ENCODE results near the gene ZGRF1. TPM values are rescaled to one million over a fixed set of nuclear protein-coding genes. Genes with fewer than 3 reads are reported as not detected.

ZGRF1 gene
- total RNA-seq, 1 experiment from 2014 or later, result 21.4 TPM

GRCh38 chr4:112520598-112521122 lies 116.0 kb downstream of the ZGRF1 start:
- peaks cover 0 to 18% of the 10 kb centered on the region in 2 experiments; a peak in 2 of 4 replicates for H3K4me1 ChIP-seq (ENCODE audit: control insufficient read depth in 1 of 2, insufficient read depth in 2 of 2, low read length in 2 of 2)
- H3K9ac ChIP-seq (ENCODE audit: low read length), result no peak overlapping the region
- no peak overlapping the region for H3K4me3 ChIP-seq (replicated peaks in 1 of 2; ENCODE audit: low read depth in 1 of 2, low read length in 2 of 2)
- BruUV-seq (replicated peaks), result no TSS peak
- DNase-seq (ENCODE audit: low read depth, low spot score), result no peak
- no peaks in the 10 kb centered on the region for H3K9me2 ChIP-seq (ENCODE audit: insufficient read depth)
- no peaks in the 10 kb centered on the region for H3K79me2 ChIP-seq (ENCODE audit: insufficient read depth, low read length)
- no peaks in the 10 kb centered on the region for H4K20me1 ChIP-seq (ENCODE audit: insufficient read depth)
- no peak overlapping the region for H3K27ac ChIP-seq (ENCODE audit: low read depth, low read length)
- RAD21 ChIA-PET (ENCODE audit: low non-redundant PET in 1 of 2, low total read pairs in 2 of 2, uncharacterized antibody in 2 of 2, unreplicated experiment in 2 of 2), result no interaction called here
- no peak for ATAC-seq
- CTCF ChIA-PET, result no interaction called here
- no peak overlapping the region for H2AFZ ChIP-seq (ENCODE audit: low read depth, low read length, poor library complexity, severe bottlenecking)
- no peak for TF ChIP-seq ELF1 (IDR thresholded peaks at IDR 0.05; ENCODE audit: borderline replicate concordance, low read depth)
- TF ChIP-seq EZH2 (IDR thresholded peaks at IDR 0.05), result no peak
- TF ChIP-seq SP1 (IDR thresholded peaks at IDR 0.05; ENCODE audit: low read depth), result no peak
- no peak for TF ChIP-seq SRF (IDR thresholded peaks at IDR 0.05; ENCODE audit: low read depth)
- TF ChIP-seq FOSL1 (IDR thresholded peaks at IDR 0.05; ENCODE audit: low read depth), result no peak
- TF ChIP-seq MAX (IDR thresholded peaks at IDR 0.05), result no peak
- no peak for TF ChIP-seq SIN3A (IDR thresholded peaks at IDR 0.05; ENCODE audit: low read depth)
- TF ChIP-seq ZBTB33 (IDR thresholded peaks at IDR 0.05; ENCODE audit: extremely low read depth, insufficient replicate concordance, low read length), result no peak
- no peak for TF ChIP-seq ATF3 (IDR thresholded peaks at IDR 0.05)
- no peak for TF ChIP-seq YY1 (IDR thresholded peaks at IDR 0.05; ENCODE audit: extremely low read depth, insufficient replicate concordance, low read depth, low read length)
- no peak for TF ChIP-seq POLR2AphosphoS5 (IDR thresholded peaks at IDR 0.05; ENCODE audit: low read depth, low read length)
- TF ChIP-seq EGR1 (IDR thresholded peaks at IDR 0.05; ENCODE audit: low read depth), result no peak
- TF ChIP-seq JUND (IDR thresholded peaks at IDR 0.05), result no peak
- TF ChIP-seq RAD21 (IDR thresholded peaks at IDR 0.05; ENCODE audit: low read depth), result no peak
- TF ChIP-seq ZFX (IDR thresholded peaks at IDR 0.05), result no peak
- TF ChIP-seq EZH2phosphoT487 (IDR thresholded peaks at IDR 0.05; ENCODE audit: borderline replicate concordance), result no peak
- no peaks in the 10 kb centered on the region for H3K36me3 ChIP-seq (ENCODE audit: control insufficient read depth in 1 of 2, insufficient read depth in 2 of 2, low read length in 2 of 2)
- intact Hi-C loops (cut with micrococcal nuclease), result loop anchor here (10.0 kb wide), 1 partner anchor 286 kb away; the partner anchor contains the start of gene AP1AR
- POLR2A ChIA-PET, result no interaction called here
- no peaks in the 10 kb centered on the region for H3K9me3 ChIP-seq (ENCODE audit: control insufficient read depth in 1 of 2, insufficient read depth in 1 of 2, low read depth in 1 of 2, low read length in 2 of 2)
- no peak overlapping the region for H3K4me2 ChIP-seq (ENCODE audit: low read length)
- H3K27me3 ChIP-seq (ENCODE audit: insufficient read depth, low read length), result peaks cover 19% of the 10 kb centered on the region

Data from HCT116 (cell line).